GM18519 (cell line): ENCODE results near the gene GEMIN4.
A peak's percentile ranks its signal among the peaks of the same experiment; 100 is the strongest.
"Not testable (repeated sequence)": the region's sequence is repeated elsewhere in the genome, so short reads cannot be mapped to it uniquely, and the experiment has no call there.

Experiments used
- ATAC-seq: cut with Tn5 transposase; IDR thresholded peaks from one replicate; pipeline ENCODE4 v1.9.1; 2021; ENCODE audit warnings: mild to moderate bottlenecking, moderate library complexity; ENCODE audit not compliant: unreplicated experiment, low FRiP score

Gene GEMIN4

DNA sequence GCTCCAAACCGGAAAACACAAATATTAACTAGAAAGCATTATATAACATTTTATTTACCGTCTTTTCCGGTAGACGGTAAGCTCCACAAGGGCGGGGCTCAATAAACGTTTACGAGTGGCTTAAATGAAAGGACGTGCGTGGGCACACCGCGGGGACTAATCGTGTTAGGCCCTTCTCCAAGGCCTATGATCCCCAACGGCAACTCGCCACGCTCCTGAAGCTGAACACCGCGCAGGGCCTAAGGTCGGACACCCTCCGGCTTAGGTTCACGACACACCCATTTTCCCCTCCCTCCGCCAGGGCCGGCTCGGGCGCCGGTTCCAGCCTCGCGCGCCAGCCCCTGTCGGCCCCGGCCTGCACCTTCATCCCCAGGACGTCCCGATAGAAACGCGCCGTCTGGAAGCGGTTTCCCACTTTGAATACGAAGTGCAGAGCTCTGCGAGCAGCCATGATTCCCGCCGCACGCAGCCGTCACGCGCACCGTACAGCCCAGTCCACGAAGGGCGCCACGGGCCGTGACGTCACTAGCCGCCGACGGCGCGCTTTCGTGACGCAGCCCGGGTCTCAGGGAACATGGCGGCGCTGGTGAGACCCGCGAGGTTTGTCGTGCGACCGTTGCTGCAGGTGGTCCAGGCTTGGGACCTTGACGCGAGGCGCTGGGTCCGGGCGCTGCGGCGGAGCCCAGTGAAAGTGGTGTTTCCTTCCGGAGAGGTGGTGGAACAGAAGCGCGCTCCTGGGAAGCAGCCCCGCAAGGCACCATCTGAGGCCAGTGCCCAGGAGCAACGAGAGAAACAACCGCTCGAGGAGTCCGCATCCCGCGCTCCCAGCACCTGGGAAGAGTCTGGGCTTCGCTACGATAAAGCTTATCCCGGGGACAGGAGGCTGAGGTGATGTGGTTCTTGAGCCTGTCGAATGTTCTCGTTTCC is 30.0 kb upstream of the GEMIN4 start, which contains the start of the genes GLOD4 and MRM3:
GLOD4 (minus strand) TSS at position 476 of the 927 bp plus-strand sequence; CDS start at position 451, 25 bp downstream.
MRM3 (plus strand) TSS at position 549 of the 927 bp plus-strand sequence; CDS start at position 575, 26 bp downstream.
- no peak for ATAC-seq

DNA sequence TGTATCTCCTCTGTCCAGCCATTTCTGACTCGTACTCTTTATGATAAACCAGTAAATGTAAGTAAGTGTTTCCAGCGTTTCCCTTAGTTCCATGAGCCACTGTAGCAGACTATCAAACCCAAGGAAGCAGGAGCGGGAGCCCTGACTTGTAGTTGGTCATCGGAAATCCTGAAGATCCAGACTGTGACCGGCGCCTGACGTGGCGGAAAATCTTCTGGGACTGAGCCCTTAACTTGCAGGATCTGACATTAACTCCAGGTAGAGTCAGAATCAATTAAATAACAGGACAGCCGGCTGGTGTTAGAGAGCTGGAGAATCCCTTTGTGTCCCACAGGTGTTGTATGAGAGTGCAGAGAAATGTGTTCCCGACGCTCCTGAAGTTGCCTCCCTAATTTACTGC is 26.0 kb upstream of the GEMIN4 start:
- ATAC-seq: no peak

DNA sequence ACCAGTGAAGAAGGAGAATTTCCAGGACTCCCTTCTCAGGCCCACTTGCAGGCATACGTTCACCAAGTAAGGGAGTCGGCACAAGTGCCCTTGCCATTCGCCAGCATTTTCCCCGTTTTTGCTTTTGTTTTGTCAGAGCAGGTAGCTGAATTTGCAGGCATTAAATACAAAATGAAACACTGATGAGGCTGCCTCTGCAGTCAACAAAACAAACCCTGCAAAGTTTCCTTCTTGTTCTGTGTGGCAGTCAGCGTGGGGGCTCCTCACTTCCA is 22.2 kb upstream of the GEMIN4 start:
- ATAC-seq: no peak

- ATAC-seq: no peak
These were observed 21.6 kb upstream of the GEMIN4 start for GRCh38 chr17:773467-774312.

DNA sequence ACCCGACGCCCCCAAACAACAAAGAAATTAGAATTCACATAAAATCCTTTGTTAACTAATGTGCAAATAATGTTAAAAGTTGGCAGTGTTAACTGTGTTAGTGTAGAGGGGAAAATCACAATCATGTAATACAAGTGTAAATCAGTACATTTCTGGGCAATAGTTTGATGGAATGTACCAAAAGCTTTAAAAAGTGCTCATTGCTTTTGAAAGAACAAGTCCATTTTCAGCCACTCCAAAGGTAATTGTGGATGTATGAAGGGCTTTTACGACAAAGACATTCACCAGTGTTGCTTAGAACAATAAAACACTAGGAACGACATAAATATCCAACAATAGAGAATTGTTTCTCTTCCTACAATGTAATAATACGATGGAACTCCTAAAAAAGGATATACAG is 21.0 kb upstream of the GEMIN4 start:
- no peak for ATAC-seq

GRCh38 chr17:767076-767475 is 15.0 kb upstream of the GEMIN4 start:
- no peak for ATAC-seq

DNA sequence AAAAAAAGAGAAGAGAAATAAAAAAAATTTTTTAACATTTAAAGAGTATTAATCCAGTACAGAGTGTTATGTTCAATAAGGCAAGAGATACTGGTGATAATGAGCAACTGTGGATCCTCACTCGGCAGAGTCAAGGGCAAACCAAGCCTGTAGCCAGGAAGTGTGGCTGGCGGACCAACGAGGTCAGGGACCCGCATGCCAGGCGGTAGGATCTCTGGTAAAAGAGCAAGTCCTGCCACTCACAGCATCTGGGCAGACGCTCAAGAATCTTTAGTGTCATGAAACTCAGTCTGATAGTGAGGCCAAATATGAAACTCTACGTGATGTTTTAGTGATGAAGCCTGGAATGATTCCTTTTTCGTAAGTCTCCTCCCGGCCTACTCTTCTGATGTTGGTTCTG is 8.3 kb upstream of the GEMIN4 start:
- ATAC-seq: no peak

DNA sequence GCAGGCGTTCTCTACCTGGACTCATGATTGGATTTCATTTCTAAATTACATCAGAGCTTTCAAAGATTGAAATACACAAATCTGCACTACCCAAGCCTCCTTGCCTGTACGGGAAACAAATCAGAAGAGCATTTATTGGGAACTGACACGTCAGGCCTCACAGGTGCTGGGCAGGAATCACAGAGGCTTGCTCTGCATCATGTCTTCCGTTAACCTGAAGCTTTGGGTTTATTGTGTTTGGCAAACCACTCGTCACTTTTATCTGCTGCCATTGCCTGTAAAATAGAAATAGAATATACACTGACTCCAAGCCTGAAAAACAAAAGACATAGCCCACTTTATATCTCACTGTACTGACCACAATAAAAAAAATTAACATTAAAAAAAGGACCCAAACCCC is 7.9 kb upstream of the GEMIN4 start:
- ATAC-seq: no peak

- ATAC-seq: not testable (repeated sequence)
These were observed 4.0 kb upstream of the GEMIN4 start for GRCh38 chr17:756010-756567.

DNA sequence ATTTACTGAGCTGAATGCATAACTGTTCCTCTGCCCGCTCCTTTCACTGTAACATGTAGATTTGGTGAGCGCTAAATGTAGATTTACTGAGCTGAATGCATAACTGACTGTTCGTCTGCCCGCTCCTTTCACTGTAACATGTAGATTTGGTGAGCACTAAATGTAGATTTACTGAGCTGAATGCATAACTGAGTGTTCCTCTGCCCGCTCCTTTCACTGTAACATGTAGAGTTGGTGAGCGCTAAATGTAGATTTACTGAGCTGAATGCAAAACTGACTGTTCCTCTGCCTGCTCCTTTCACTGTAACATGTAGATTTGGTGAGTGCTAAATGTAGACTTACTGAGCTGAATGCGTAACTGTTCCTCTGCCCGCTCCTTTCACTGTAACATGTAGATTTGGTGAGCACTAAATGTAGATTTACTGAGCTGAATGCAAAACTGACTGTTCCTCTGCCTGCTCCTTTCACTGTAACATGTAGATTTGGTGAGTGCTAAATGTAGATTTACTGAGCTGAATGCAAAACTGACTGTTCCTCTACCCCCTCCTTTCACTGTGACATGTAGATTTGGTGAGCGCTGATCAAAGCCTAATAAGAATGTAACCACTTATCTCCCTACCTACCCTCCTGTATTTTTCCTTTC is 3.4 kb upstream of the GEMIN4 start:
- ATAC-seq: not testable (repeated sequence)

GRCh38 chr17:753418-753817 is 1.4 kb upstream of the GEMIN4 start:
- no peak for ATAC-seq

DNA sequence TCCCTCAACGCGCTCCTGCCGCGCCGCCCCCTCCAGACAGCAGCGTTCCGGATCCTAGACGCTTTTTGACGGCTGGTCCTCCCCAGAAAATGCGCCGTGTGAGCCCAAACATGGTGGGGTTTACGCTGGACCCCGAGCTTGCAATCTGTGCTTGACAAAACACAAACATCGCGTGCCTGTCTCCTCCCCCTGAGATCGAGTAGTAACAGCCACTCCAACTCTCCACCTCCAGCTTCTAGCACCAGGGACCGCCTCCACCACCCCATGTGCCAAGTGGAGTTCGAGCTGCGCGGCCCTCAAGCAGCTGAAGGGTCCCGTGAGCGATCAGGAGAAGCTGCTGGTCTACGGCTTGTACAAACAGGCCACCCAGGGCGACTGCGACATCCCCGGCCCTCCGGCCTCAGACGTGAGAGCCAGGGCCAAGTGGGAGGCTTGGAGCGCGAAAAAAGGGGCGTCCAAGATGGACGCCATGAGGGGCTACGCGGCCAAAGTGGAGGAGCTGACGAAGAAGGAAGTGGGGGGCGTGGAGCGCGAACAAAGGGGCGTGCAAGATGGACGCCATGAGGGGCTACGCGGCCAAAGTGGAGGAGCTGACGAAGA is 656 bp upstream of the GEMIN4 start:
- no peak for ATAC-seq

- ATAC-seq: peak; percentile 15
These were observed 629 bp downstream of the GEMIN4 start for GRCh38 chr17:751269-752001.

GRCh38 chr17:750431-751037 is 1.5 kb downstream of the GEMIN4 start:
- no peak for ATAC-seq

DNA sequence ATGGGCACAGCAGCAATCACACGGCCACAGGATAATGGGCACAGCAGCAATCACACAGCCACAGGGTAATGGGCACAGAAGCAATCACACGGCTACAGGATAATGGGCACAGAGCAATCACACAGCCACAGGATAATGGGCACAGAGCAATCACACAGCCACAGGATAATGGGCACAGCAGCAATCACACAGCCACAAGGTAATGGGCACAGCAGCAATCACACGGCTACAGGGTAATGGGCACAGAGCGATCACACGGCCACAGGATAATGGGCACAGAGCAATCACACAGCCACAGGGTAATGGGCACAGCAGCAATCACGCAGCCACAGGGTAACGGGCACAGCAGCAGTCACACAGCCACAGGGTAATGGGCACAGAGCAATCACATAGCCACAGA is 2.7 kb downstream of the GEMIN4 start:
- not testable (repeated sequence) for ATAC-seq

DNA sequence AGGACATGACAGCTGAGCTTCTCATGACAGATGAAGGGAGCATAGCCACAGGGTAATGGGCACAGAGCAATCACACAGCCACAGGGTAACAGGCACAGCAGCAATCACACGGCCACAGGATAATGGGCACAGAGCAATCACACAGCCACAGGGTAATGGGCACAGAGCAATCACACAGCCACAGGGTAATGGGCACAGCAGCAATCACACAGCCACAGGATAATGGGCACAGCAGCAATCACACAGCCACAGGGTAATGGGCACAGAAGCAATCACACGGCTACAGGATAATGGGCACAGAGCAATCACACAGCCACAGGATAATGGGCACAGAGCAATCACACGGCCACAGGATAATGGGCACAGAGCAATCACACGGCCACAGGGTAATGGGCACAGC is 3.5 kb downstream of the GEMIN4 start:
- ATAC-seq: not testable (repeated sequence)

DNA sequence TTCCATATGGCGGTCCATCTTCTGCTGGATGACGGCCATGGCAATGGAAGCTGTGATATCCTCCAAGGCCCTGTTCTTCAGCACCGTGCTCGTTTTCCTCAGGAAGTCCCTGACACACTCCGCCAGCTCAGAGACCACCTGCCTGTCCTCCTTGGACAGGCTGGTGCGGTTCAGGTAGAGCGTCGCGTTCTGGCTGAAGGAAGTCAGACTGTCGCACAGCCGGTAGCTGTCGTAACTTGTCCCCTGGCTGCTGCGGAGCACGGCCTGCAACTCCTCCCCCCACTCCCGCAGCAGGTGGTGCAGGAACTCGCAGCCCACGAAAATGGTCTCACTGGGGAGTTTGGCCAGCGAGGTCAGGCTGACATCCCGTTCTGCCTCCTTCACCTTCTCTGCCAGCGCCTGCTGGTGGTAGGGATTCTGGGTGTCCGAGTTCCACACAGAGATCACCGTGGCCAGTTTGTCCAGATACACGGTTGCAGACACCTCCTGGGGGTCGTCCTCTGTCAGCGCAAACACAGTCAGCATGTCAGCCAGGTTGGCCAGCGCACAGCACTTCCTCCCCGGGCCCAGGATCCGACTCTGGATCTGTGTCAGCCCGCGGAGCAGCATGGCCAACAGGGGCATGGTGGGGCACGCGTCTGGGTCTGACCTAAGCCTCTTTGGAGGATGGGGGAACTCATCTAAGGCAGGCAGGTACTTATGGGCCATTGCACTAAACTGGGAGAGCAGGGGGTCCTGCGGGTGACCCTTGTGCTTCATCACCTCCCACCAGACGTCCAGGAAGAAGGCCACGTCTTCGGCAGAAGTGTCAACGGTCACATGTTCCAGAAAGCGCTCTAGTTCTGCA is 5.1 kb downstream of the GEMIN4 start:
- no peak for ATAC-seq

DNA sequence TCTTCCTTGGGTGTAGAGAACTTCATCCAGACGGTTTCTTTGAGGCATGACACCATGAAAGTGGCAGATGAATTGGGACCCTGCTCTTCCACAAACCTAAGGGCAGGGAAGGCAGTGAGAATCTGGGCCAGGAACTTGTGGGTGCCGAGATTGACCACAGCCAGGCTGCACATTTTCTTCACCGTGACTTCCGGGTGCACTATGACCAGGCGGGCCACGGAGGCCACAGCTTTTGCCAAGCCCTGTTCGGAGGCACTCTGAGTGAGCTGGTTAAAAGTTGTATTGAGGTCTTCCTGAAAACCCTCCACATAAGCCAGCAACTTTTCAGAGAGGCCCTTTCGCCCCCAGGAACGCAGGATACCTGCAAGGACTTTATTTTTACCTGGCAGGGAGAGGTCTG is 5.9 kb downstream of the GEMIN4 start:
- ATAC-seq: no peak
